Measurements from ENCODE around the gene JAML.

Gene JAML

GRCh38 chr11:118176778-118177134 is 48.1 kb downstream of the JAML start:
- TF ChIP-seq GATA2 (IDR thresholded peaks at IDR 0.05; ENCODE audit: low read depth, low read length): no peak
- no peak for TF ChIP-seq GATA3 (IDR thresholded peaks at IDR 0.05; ENCODE audit: low read depth, low read length)

- no peak for TF ChIP-seq GATA2 (IDR thresholded peaks at IDR 0.05; ENCODE audit: low read depth, low read length)
- TF ChIP-seq GATA3 (IDR thresholded peaks at IDR 0.05; ENCODE audit: low read depth, low read length): no peak
These were observed 48.6 kb downstream of the JAML start, which contains the start of gene SCN2B for GRCh38 chr11:118175993-118176777. Gene SCN2B, minus strand, starts transcription at chr11:118176639. Its CDS starts 208 bp downstream, at chr11:118176431.

GRCh38 chr11:118175031-118175992 is 49.5 kb downstream of the JAML start:
- TF ChIP-seq GATA3 (IDR thresholded peaks at IDR 0.05; ENCODE audit: low read depth, low read length) (no peak), GATA2 (IDR thresholded peaks at IDR 0.05; ENCODE audit: low read depth, low read length) (no peak)

GRCh38 chr11:118174006-118174567 is 50.7 kb downstream of the JAML start:
- TF ChIP-seq GATA2 (IDR thresholded peaks at IDR 0.05; ENCODE audit: low read depth, low read length): no peak
- TF ChIP-seq GATA3 (IDR thresholded peaks at IDR 0.05; ENCODE audit: low read depth, low read length): no peak

GRCh38 chr11:118172356-118172755 is 52.5 kb downstream of the JAML start:
- TF ChIP-seq GATA3 (IDR thresholded peaks at IDR 0.05; ENCODE audit: low read depth, low read length) (no peak), GATA2 (IDR thresholded peaks at IDR 0.05; ENCODE audit: low read depth, low read length) (no peak)

- TF ChIP-seq GATA2 (IDR thresholded peaks at IDR 0.05; ENCODE audit: low read depth, low read length) (no peak), GATA3 (IDR thresholded peaks at IDR 0.05; ENCODE audit: low read depth, low read length) (no peak)
These were observed 53.3 kb downstream of the JAML start for GRCh38 chr11:118171269-118172062.

GRCh38 chr11:118170882-118171268 is 53.9 kb downstream of the JAML start:
- TF ChIP-seq GATA3 (IDR thresholded peaks at IDR 0.05; ENCODE audit: low read depth, low read length): no peak
- TF ChIP-seq GATA2 (IDR thresholded peaks at IDR 0.05; ENCODE audit: low read depth, low read length): no peak

GRCh38 chr11:118170231-118170630 is 54.6 kb downstream of the JAML start:
- TF ChIP-seq GATA3 (IDR thresholded peaks at IDR 0.05; ENCODE audit: low read depth, low read length): no peak
- TF ChIP-seq GATA2 (IDR thresholded peaks at IDR 0.05; ENCODE audit: low read depth, low read length): no peak

- TF ChIP-seq GATA3 (IDR thresholded peaks at IDR 0.05; ENCODE audit: low read depth, low read length): no peak
- TF ChIP-seq GATA2 (IDR thresholded peaks at IDR 0.05; ENCODE audit: low read depth, low read length): no peak
These were observed 55.3 kb downstream of the JAML start for GRCh38 chr11:118169300-118170140.

- no peak for TF ChIP-seq GATA2 (IDR thresholded peaks at IDR 0.05; ENCODE audit: low read depth, low read length)
- TF ChIP-seq GATA3 (IDR thresholded peaks at IDR 0.05; ENCODE audit: low read depth, low read length): no peak
These were observed 56.1 kb downstream of the JAML start for GRCh38 chr11:118168751-118169150.

- no peak for TF ChIP-seq GATA2 (IDR thresholded peaks at IDR 0.05; ENCODE audit: low read depth, low read length)
- no peak for TF ChIP-seq GATA3 (IDR thresholded peaks at IDR 0.05; ENCODE audit: low read depth, low read length)
These were observed 56.5 kb downstream of the JAML start for GRCh38 chr11:118168316-118168715.

- TF ChIP-seq GATA3 (IDR thresholded peaks at IDR 0.05; ENCODE audit: low read depth, low read length) (no peak), GATA2 (IDR thresholded peaks at IDR 0.05; ENCODE audit: low read depth, low read length) (no peak)
These were observed 56.9 kb downstream of the JAML start for GRCh38 chr11:118167906-118168305.

GRCh38 chr11:118167253-118167652 is 57.6 kb downstream of the JAML start:
- TF ChIP-seq GATA2 (IDR thresholded peaks at IDR 0.05; ENCODE audit: low read depth, low read length): no peak
- TF ChIP-seq GATA3 (IDR thresholded peaks at IDR 0.05; ENCODE audit: low read depth, low read length): no peak

Data from SH-SY5Y (cell line).